OCI-M2 (cell line): Measurements from ENCODE around the gene RAB30.

Experiments used
- DNase-seq: peaks from one replicate; lab custom pipeline; 2025; ENCODE audit not compliant: unreplicated experiment; lab: John Stamatoyannopoulos, UW

The RAB30 gene

GRCh38 chr11:83071567-83072349 is at the start of gene RAB30:
Gene RAB30, minus strand, starts transcription at chr11:83071897. Its CDS starts 74,581 bp downstream, at chr11:82997316.
- peak; percentile 78 for DNase-seq

DNA sequence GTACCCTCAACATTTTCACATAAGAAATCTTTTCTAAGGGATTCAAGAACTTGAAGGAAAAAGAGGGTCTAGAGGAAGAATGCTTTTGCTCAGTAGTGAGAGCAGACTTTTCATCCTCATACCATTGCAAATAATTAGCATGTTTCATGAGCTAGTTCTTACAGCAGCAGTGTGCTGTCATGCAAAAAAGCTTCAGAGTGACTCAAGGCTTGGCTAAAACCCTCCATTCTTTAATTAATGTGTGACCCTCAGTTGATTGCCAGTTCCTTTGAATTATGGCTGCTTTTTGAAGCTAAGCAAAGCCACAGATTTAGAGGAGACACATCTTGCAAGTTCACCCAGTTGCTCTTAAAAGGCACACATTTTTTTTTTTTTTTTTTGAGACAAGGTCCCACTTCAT is 48.6 kb upstream of the RAB30 start:
- no peak for DNase-seq

DNA sequence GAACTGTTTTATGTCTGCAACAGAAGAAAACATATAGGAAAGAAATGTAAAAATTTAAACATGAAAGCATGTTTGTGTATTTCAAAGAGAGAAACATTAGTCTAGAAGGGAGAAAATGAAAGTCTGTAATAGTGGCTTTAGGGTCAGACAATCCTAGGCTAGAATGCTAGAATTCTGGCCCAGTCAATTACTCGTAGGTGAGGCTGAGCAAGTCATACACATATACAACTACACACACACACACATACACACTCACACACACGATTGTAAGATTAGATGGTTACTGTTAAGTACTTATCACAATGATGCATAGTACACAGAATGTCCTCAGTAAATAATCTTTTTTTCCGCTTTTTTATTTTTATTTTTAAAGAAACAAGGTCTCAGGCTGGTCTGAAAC is 47.5 kb upstream of the RAB30 start:
- no peak for DNase-seq

- DNase-seq = no peak
Observed at GRCh38 chr11:83118814-83119213, 47.1 kb upstream of the RAB30 start.

- DNase-seq = no peak
Observed at GRCh38 chr11:83116015-83116641, 44.4 kb upstream of the RAB30 start.

DNA sequence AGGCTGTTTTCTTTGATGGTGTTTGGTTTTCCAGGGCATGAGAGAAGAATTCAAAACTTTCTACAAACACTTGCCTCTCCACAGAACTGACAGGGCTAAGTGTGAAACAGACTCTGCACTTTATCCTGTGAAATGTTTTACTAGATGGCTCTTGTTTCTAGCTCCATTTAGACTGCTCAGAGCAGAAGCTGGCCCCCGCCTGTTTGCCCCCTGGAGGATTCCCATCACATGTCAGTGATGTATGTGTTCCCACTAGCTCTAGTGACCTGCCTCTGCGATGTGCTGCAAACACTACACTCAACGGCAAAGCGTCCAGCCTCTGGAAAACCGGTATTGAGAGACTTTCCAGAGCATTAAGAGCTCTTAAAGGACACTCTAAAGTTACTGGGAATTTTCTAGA is 43.9 kb upstream of the RAB30 start:
- no peak for DNase-seq

DNA sequence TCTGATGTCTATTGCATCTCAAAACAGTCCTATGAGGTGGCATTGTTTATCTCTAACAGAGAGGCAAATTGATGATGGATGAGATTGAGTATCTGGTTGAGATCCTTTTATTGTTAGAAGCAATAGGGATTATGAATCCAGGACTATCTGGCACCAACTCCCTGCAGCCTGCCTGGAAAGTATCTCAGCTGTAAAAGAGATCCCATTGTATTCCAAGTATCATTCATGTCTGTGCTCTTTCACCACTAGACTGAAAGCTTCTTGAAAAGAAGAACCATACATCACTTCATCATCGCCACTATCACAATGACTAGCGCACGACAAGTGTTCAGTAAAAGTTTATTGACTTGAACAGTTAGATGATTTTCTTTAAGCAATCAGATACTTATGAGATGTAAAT is 43.3 kb upstream of the RAB30 start:
- no peak for DNase-seq

GRCh38 chr11:83112886-83113285 is 41.2 kb upstream of the RAB30 start:
- no peak for DNase-seq

- DNase-seq = no peak
Observed at GRCh38 chr11:83105168-83105567, 33.5 kb upstream of the RAB30 start.

DNA sequence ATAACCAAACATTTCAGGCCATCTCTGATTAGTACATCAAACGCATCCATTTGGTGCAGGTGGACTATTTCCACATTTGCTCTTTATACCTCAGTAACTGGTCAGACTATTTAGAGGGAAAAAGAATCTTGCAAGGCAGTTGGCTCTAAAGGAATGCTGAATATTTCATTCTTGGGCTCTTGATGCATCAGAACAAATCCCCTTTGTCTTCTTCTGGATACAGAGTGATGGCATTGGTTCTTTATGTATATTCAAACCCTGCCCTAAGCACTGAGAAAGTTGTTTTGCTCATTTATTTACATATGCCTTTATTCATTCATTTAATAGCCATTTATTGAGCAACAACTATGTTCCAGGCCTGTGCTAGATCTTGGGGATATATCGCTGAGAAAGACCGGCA is 31.1 kb upstream of the RAB30 start:
- DNase-seq = no peak

DNA sequence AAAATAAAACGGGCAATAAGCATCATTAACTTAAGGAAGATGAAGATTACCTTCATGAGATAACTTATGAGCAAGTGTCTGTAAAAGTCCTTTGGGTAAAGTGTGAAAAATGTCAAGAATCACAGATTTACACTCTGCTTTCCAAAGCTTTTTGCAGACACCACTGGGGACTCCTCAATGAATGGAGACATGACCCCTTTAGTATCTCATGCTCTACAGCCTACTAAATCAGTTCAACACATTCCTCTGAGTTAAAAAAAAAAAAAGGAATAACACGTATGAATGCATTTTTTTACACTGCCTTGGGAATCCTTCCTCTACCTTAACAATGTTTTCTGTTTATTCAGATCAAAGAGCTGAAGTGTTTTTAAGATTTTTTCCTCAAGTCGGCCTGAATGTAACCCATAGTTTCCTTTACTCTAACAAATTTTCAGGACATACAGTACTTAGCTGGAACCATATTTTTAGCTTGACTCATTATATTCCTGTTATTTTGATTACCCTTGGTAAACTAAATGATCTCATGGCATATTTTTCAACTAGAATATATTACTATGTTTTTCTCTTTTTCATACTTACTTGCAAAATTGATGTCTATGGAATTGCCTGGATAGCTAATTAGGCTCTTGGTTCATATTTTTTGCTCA is 25.9 kb upstream of the RAB30 start:
- DNase-seq = no peak

GRCh38 chr11:83093634-83094033 is 21.9 kb upstream of the RAB30 start:
- DNase-seq = no peak

DNA sequence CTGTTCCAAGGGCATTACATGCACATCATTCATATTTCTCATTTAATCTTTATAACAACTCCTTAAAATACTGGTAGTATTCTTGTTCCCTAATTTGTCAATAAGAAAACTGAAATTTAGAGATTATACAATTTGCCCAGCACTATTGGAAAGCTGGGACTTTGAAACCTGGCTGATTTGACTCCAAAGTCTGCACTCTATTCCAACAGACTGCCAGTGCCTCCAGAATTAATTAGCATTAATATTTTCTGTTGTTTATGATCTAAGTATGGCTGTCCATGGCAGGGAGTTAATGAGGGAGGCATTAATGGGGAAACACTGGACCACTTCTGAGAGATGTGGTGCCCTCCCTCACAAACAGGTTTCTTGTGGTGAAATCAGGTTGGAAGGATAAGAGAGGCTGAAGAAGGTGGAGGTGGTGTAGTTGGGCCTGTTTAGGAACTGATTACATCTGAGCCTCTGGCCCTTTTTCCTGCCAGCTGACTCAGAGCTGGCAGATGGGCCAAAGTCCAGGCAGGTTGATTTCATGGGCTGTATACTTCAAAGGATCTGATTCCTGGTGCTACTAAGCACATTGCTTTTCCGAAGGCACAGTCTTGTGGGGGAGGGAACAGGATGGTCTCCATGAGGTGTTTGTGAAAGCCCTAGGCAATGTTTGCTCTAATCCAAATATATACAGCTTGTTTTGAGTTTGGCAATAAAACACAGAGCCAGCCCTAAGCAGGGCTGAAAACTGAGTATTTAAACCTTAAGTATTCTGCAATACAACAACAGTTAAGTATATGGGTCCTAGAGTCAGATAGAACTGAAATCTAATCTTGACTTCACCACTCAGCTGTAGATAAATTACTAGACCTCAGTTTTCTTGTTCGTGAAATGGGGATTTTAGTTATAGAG is 21.0 kb upstream of the RAB30 start:
- DNase-seq = no peak

GRCh38 chr11:83088965-83089364 is 17.3 kb upstream of the RAB30 start:
- no peak for DNase-seq

GRCh38 chr11:83087035-83087434 is 15.3 kb upstream of the RAB30 start:
- no peak for DNase-seq

DNA sequence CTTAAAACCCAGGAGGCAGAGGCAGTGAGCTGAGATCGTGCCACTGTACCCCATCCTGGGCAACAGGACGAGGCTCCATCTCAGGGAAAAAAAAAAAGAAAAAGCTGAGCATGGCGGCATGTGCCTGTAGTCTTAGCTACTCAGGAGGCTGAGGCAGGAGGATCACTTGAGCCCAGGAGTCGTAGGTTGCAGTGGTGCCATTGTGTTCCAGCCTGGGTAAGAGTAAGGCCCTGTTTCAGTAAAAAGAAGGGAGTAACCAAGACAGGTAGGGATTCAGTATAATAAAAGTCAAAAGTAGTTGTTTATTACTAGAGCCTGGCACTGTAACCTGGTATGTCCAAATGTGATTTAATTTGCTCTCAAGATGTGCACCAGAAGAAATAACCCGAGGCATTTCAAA is 8.1 kb upstream of the RAB30 start:
- no peak for DNase-seq

GRCh38 chr11:83078269-83078668 is 6.6 kb upstream of the RAB30 start:
- DNase-seq = no peak

GRCh38 chr11:83073884-83074283 is 2.2 kb upstream of the RAB30 start:
- DNase-seq = no peak

DNA sequence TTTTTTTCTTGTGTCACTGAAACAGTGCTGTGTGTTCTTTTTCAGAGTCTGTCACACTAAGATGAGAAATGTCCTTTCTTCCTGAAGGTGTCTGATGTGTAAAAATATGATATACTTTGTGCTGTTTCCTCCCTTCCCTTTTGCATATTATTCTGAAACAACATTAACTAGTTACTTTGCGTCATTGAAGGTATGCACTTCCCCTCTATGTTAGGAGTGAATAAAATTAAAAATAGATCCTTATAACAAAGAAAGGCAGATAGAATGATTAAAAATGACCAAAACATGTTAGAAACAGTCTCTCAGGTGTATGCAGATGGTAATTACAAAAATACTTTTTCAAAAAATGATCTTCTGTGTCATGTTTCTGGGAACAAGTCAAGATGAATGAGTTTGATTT is 1.6 kb upstream of the RAB30 start:
- DNase-seq = no peak

- DNase-seq = no peak
Observed at GRCh38 chr11:83072350-83073242, 899 bp upstream of the RAB30 start.
